HEK293 (cell line): ENCODE results near the gene SLFN11.
"Not testable (repeated sequence)": the region's sequence is repeated elsewhere in the genome, so short reads cannot be mapped to it uniquely, and the experiment has no call there.

Experiments
- BCL11A ChIP-seq: fragments of 450-650 bp; formaldehyde crosslinking; IDR thresholded peaks from 2 replicates; pipeline ENCODE4 v1.5.1; 2016; ENCODE audit warnings: low read depth, missing biosample characterization, missing genetic modification characterization
- BCL11B ChIP-seq: fragments of 450-650 bp; formaldehyde crosslinking; IDR thresholded peaks from 2 replicates; pipeline ENCODE4 v1.5.1; 2016; ENCODE audit warnings: low read depth, missing biosample characterization, missing genetic modification characterization
- IKZF3 ChIP-seq: fragments of 450-650 bp; IDR thresholded peaks from 2 replicates; pipeline ENCODE4 v1.5.0; 2018; ENCODE audit warnings: missing biosample characterization, mild to moderate bottlenecking, missing genetic modification characterization, moderate library complexity
- ZFP3 ChIP-seq: fragments of 450-650 bp; formaldehyde crosslinking; IDR thresholded peaks from 2 replicates; pipeline ENCODE4 v1.5.1; 2016; ENCODE audit warnings: low read depth, missing biosample characterization, missing genetic modification characterization
- ZFP69B ChIP-seq: fragments of 450-650 bp; formaldehyde crosslinking; IDR thresholded peaks from 2 replicates; pipeline ENCODE4 v1.5.1; 2016; ENCODE audit warnings: missing biosample characterization, missing genetic modification characterization
- ZNF223 ChIP-seq: fragments of 450-650 bp; formaldehyde crosslinking; IDR thresholded peaks from 2 replicates; pipeline ENCODE4 v1.5.1; 2016; ENCODE audit warnings: missing biosample characterization, missing genetic modification characterization
- ZNF394 ChIP-seq: fragments of 450-650 bp; formaldehyde crosslinking; IDR thresholded peaks from 2 replicates; pipeline ENCODE4 v1.5.1; 2016; ENCODE audit warnings: missing biosample characterization, missing genetic modification characterization, mild to moderate bottlenecking, moderate library complexity, borderline replicate concordance
- ZNF529 ChIP-seq: fragments of 450-650 bp; formaldehyde crosslinking; IDR thresholded peaks from 2 replicates; pipeline ENCODE4 v1.5.1; 2017; ENCODE audit warnings: missing genetic modification characterization, missing biosample characterization; ENCODE audit not compliant: insufficient replicate concordance
- ZNF548 ChIP-seq: fragments of 450-650 bp; formaldehyde crosslinking; IDR thresholded peaks from 2 replicates; pipeline ENCODE4 v1.5.1; 2016; ENCODE audit warnings: missing biosample characterization, missing genetic modification characterization
- ZNF747 ChIP-seq: fragments of 450-650 bp; formaldehyde crosslinking; IDR thresholded peaks from 2 replicates; pipeline ENCODE4 v1.5.1; 2016; ENCODE audit warnings: missing biosample characterization, missing genetic modification characterization
- TF ChIP-seq, protein P1 (sequence below): fragments of 450-650 bp; formaldehyde crosslinking; IDR thresholded peaks from 2 replicates; pipeline ENCODE4 v1.5.1; 2016; ENCODE audit warnings: missing biosample characterization, missing genetic modification characterization
- TF ChIP-seq, protein P2 (sequence below): fragments of 450-650 bp; formaldehyde crosslinking; IDR thresholded peaks from 2 replicates; pipeline ENCODE4 v1.5.1; 2016; ENCODE audit warnings: missing biosample characterization, missing genetic modification characterization, low read depth
- TF ChIP-seq, protein P3 (sequence below): fragments of 450-650 bp; formaldehyde crosslinking; IDR thresholded peaks from 2 replicates; pipeline ENCODE4 v1.5.1; 2016; ENCODE audit warnings: missing biosample characterization, missing genetic modification characterization

DNA sequence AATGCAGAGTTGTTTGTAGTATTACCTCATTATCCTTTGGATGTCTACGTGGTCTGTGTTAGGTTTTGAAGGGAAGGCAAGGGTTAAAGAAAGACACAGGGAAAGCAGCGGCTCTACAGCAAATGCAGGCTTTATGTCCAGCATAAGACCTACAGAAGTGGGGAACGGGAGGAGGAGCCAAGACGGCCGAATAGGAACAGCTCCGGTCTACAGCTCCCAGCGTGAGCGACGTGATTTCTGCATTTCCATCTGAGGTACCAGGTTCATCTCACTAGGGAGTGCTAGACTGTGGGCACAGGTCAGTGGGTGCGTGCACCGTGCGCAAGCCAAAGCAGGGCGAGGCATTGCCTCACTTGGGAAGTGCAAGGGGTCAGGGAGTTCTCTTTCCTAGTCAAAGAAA is 20.4 kb upstream of the SLFN11 start:
- TF ChIP-seq, protein P1, sequence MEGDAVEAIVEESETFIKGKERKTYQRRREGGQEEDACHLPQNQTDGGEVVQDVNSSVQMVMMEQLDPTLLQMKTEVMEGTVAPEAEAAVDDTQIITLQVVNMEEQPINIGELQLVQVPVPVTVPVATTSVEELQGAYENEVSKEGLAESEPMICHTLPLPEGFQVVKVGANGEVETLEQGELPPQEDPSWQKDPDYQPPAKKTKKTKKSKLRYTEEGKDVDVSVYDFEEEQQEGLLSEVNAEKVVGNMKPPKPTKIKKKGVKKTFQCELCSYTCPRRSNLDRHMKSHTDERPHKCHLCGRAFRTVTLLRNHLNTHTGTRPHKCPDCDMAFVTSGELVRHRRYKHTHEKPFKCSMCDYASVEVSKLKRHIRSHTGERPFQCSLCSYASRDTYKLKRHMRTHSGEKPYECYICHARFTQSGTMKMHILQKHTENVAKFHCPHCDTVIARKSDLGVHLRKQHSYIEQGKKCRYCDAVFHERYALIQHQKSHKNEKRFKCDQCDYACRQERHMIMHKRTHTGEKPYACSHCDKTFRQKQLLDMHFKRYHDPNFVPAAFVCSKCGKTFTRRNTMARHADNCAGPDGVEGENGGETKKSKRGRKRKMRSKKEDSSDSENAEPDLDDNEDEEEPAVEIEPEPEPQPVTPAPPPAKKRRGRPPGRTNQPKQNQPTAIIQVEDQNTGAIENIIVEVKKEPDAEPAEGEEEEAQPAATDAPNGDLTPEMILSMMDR (tag by site-specific recombination) = not testable (repeated sequence)
- TF ChIP-seq, protein P2, sequence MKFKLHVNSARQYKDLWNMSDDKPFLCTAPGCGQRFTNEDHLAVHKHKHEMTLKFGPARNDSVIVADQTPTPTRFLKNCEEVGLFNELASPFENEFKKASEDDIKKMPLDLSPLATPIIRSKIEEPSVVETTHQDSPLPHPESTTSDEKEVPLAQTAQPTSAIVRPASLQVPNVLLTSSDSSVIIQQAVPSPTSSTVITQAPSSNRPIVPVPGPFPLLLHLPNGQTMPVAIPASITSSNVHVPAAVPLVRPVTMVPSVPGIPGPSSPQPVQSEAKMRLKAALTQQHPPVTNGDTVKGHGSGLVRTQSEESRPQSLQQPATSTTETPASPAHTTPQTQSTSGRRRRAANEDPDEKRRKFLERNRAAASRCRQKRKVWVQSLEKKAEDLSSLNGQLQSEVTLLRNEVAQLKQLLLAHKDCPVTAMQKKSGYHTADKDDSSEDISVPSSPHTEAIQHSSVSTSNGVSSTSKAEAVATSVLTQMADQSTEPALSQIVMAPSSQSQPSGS (tag by site-specific recombination) = not testable (repeated sequence)
- TF ChIP-seq, protein P3, sequence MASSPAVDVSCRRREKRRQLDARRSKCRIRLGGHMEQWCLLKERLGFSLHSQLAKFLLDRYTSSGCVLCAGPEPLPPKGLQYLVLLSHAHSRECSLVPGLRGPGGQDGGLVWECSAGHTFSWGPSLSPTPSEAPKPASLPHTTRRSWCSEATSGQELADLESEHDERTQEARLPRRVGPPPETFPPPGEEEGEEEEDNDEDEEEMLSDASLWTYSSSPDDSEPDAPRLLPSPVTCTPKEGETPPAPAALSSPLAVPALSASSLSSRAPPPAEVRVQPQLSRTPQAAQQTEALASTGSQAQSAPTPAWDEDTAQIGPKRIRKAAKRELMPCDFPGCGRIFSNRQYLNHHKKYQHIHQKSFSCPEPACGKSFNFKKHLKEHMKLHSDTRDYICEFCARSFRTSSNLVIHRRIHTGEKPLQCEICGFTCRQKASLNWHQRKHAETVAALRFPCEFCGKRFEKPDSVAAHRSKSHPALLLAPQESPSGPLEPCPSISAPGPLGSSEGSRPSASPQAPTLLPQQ (tag by site-specific recombination) = not testable (repeated sequence)
- TF ChIP-seq ZNF394 (tag by site-specific recombination); ZNF529 (tag by site-specific recombination); BCL11A (tag by site-specific recombination); ZNF548; ZNF747 (tag by site-specific recombination); ZFP3 (tag by site-specific recombination); ZNF223; ZFP69B (tag by site-specific recombination); IKZF3 (tag by site-specific recombination); BCL11B (tag by site-specific recombination): not testable (repeated sequence)
